CD4-positive, alpha-beta T cell treated with Interleukin-1 beta for 1 hour (primary cell): Measurements from ENCODE around the gene TGM2.

Source experiments
- DNase-seq, 2 donors: peaks; one replicate each; pipeline ENCODE4 v3.0.0-alpha.2; 2020 to 2022

TGM2 gene

GRCh38 chr20:38091441-38092216 lies 73.4 kb downstream of the TGM2 start:
- peak in 1 of 2 donors; percentile 17 for DNase-seq

- no peak for DNase-seq
Observed at GRCh38 chr20:38090061-38090460, 75.0 kb downstream of the TGM2 start.

DNA sequence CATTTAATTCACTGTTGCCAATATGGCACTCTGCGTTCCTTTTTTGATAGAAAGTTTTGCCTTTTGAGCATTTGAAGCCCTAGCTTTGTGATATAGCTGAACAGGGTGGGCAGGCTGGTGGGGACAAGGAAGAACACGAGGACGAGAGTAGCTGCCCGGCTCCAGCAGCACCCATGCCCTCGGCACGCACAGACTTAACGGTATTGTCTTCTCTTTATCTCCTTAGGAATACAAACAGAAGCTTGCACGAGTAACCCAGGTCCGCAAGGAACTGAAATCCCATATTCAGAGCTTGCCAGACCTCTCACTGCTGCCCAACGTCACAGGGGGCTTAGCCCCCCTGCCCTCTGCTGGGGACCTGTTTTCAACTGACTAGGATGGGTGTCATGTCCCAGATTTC lies 75.6 kb downstream of the TGM2 start:
- DNase-seq, result no peak

DNA sequence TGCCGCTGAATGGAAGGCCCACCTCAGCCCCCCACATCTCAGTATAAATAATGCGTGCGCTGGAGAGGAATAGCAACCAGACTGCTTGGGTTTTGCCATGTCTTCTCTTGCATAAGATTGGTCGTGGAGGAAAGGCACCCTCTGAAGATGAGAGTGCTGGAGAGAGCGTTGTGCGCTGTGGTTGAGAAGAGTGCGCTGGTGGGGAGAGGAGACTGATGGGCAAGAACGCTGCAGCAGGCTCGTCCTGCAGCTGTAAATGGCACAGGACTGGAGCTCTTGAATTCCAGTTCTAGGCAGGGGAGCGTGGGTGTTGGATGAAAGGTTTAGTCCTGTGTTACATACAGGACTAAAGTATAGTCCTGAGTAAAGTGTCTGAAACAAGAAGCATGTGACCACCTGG lies 80.0 kb downstream of the TGM2 start:
- no peak for DNase-seq

- no peak for DNase-seq
Observed at GRCh38 chr20:38084425-38084951, 80.6 kb downstream of the TGM2 start.

DNA sequence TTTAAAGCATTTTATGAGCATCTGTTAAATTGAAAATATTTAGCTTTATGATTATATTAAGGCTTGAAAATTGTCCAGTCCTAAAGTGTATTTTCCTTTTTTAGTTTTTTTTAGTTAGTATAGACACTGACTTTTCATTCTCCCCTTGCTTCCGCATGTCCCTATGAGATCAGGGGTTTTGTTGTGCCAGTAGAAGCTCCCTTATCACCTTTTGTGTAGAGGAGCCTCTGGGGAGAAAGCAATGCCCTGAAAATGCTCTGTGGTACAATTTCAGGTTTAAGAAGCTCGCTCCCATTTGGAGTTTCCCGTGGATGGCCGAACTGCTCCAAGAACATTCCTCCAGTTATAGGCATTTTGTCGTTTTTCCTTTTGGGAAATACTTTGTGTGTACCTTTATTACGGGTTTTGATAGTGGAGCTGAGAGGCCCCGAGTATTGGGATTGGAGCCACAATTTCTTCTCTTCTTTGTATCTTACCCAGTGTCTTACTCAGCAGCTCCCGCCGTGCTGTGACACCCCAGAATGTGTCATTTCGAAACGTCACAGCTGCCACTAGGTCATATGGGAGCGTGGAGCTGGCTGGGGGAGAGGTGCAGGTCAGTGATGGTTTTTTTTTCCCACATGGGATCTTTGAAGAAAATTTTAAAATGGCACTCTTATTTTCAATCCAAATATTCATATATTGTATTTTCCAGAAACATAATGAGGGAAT lies 81.6 kb downstream of the TGM2 start:
- DNase-seq, result no peak

GRCh38 chr20:38082894-38083293 lies 82.2 kb downstream of the TGM2 start:
- no peak for DNase-seq

GRCh38 chr20:38081575-38081974 lies 83.5 kb downstream of the TGM2 start:
- DNase-seq, result no peak

DNA sequence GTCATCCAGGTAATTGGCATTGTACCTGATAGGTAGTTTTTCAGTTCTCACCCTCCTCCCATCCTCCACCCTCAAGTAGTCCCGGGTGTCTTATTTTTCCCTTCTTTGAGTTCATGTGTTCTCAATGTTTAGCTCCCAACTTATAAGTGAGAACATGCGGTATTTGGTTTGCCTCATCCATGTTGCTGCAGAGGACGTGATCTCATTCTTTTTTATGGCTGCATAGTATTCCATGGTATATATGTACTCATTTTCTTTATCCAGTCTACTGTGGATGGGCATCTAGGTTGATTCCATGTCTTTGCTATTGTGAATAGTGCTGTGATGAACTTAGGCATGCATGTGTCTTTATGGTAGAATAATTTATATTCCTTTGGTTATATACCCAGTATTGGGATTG lies 85.7 kb downstream of the TGM2 start:
- no peak for DNase-seq

GRCh38 chr20:38078084-38078483 lies 87.0 kb downstream of the TGM2 start:
- DNase-seq, result no peak
